SKM-1 treated with dmso at 0.1 percent for 144 hours (cell line): ENCODE results near the gene SERPINI1.
"Not testable (repeated sequence)": the region's sequence is repeated elsewhere in the genome, so short reads cannot be mapped to it uniquely, and the experiment has no call there.

Experiments
- DNase-seq: peaks from one replicate; lab custom pipeline; 2025; ENCODE audit not compliant: unreplicated experiment; lab: John Stamatoyannopoulos, UW

Gene SERPINI1

DNA sequence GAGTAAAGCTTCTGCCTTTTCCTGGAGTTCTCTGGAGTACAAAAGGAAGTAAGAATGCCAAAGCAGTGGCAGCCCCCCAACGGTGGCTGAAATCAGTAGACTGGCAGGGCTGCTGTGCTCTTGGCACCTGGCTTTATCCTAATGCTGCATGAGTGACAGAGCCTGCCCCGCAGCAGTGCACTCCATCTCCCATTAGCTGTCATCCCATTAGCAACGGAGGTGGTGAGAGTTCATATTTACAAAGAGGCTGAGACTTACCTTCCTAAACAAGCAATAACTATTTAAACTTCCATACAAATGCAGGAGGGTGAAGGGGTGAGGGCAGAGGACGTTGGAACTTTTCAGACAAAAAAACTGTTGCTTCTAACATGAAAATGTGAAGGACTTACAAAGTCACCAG is 51.9 kb downstream of the SERPINI1 start:
- DNase-seq, result no peak

DNA sequence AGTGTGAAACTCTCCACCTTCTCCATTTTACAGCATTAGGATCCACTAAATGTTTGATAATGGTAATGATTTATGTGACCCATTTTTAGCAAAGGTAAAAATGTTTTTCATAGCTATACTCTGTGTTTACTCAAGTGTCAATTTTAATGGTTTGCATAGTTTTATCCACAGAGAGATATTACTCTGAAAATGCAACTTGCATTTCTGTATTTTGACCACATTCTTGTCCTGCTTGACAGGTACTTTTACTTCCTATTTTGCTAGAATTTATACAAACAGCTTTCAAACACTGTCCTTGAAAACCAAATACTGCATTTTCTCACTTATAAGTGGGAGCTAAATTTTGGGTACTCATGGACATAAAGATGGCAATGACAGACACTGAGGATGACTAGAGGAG is 62.9 kb downstream of the SERPINI1 start:
- DNase-seq, result no peak

DNA sequence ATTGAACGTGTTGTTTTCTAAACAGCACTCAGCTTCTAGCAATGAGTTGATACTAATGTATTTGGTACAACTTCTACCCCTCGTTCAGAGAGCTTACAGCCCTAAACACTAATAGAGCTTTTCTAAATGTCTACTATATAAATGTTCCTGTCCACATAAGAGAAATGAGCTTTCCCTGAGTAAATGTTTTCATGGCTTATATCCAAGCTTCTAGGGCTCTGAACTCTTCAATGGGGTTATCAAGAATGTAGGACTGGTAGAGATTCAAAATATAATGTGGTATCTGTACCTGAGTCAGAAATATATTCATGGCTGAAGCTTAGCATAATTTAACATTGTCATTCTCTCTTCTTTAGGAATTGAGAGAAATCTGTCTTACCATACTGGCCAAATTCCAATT is 73.4 kb downstream of the SERPINI1 start:
- no peak for DNase-seq

DNA sequence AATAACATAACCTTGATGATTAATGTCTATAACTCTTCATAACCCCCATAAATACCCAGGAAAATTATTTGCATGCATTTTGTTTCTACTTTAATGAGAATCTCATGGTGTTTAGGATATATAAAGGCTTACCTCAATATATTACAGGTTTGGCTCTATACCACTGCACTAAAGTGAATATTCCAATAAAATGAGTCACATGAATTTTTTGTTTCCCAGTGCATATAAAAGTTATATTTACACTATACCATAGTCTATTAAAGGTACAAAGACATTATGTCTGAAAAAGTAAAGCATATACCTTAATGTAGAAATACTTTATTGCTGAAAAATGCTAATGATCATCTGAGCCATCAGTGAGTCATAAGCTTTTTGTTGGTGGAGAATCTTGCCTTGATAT is 74.7 kb downstream of the SERPINI1 start:
- no peak for DNase-seq

DNA sequence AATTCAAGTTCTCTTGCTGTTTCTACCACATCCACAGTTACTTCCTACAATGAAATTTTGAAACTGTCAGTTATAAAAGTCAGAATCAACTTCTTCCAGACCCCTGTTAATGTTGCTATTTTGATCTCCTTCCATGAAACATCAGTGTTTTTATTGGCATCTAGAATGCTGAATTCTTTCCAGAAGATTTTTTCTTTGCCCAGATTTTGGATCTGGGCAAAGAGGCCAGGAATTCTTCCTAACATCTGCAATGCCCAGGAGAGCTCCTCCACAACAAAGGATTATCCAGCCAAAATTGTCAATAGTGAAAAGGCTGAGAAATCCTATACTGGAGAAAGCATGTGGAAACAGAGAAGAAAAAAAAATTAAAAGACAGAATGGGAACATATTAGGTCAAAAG is 75.5 kb downstream of the SERPINI1 start:
- DNase-seq, result no peak

DNA sequence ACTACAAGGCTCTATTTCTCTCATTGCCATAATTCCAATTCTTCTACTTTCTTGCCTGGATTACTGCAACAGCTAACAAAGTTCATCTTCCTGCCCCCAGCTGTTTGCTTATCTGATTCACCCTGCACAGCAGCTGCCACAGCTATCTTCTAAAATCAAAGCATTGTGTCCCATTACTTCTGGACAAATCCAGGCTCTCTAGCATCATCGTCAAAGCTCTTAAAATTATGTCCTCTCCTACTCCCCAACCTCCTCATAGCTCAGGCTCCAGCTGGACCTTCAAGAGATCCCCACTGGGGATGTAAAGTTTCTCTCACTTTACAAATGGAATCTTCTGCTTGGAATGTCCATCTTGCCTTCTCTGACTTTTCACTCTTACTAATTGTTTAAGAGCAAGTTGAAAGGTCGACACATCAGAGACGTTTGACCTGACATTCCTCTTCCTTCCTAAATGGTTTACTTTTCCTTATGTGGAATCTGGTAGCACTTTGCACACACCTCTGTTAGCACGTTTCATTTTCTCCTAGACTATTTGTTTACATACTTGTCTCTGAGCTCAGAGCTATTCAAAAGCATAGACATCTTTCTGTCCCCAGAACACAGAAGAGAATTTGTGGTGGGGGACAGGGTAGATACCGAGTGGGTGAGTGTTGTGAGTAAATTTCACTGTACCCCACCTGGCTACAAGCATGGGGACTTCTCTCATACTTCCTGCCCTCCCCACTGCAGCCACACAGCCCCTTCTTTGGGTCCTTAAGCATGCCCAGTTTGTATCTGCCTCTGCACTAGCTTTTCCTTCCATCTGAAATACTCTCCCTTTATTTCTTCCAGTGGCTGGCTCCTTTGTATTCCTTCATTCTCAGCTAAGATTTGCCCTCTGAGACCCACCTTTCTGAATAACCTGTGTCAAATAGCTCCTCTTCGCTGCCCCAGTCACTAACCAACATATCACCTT is 77.9 kb downstream of the SERPINI1 start:
- no peak for DNase-seq

DNA sequence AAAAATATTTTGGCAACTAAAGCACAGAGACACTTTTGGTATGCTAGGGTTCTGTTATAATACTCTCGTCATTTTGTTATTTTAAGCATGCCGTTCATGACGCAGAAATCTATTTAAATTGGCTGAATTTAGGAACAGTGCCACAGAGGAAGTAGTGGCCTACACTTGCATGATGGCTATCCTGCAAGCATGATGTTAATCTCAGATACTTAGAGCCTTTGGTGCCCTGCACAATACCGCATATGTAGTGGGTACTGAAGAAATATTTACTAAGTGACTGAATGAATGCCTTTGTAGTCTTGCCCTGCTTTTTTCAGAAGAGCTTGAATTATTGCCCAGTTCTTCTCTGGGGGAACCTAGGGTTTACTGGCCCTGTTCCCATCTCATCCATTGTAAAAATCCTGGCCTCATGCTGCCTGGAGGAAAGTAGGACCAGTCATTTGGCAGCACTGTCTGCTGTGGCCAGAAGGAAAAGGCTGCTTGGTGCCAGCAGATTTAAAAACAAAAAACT is 79.0 kb downstream of the SERPINI1 start:
- DNase-seq, result no peak

DNA sequence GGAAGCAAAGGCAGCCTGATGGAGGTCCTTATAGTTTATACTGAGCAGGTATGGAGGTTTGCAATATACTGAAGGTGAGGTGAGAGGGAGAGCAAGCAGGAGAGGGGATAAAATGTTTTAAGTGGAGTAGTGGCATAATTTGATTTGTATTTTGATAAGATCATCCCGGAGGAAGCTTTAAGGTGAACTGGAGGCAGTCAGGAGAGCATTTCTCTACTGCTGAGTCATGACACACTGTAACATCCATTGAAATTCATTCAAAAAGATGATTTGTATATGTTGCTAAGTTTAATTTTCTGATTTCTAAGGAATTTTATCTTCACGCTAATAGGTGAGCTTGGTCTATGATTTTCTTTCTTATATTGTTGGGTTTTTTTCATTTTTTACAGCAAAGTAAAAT is 81.4 kb downstream of the SERPINI1 start:
- no peak for DNase-seq

DNA sequence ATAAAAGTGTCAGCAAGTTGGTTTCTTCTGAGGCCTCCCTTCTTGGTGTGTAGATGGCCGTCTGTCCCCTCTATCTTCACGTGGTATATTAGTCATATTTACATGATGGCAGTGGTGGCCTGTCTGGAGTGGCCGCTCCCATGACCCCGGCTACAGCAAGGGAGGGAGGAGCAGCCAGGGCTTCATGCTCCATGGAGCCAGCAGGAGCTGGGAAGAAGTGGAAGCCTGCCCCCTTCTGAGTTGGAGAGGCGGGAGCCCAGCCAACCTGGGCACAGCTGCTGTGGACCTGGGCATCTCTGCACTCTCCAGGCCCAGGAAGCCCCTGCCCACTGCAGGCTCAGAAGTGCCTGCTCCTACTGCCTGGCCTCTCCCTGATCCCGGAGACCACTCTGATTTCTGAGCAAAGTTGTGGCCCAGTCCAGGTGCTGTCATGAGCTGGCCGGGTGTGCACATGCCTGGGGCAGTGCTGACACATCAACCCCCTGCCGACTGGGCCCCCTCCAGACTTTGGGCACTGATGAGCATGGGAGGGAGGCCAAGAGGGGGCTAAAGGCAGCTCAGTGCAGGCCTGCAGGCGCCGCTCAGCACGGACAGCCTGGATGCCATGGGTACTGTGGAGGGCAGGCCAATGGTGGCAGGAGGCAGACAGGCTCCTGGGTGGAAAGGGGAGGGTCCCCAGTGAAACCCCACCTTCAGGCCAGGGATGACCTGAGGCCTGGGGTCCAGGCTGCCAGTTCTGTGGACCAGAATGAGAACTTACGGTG is 84.8 kb downstream of the SERPINI1 start:
- no peak for DNase-seq

DNA sequence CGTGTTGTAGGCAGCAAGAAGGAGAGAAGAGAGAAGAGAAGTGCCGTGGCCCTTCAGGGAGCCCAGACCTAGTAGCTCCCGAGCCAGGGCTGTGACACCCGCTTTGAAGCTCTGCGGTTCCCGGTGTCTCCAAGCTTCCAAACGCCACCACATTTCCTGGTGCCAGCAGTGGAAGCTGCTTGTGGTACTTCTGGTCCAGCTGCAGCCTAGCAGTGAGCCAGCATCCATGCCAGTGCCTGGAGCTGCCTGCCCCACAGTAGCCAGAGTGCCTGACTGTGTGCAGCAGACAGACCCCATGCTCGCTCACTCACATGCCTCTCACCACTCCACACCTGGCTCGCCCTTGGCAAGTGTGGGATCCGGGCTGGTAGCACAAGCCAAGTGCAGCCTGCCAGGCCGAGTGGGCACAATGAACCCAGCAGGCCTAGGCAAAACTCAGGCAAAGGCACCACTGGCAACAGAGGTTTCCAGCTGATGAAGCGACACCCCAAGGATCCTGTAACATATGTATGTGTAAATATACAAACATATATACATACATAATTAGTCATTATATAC is 85.8 kb downstream of the SERPINI1 start:
- DNase-seq, result no peak

DNA sequence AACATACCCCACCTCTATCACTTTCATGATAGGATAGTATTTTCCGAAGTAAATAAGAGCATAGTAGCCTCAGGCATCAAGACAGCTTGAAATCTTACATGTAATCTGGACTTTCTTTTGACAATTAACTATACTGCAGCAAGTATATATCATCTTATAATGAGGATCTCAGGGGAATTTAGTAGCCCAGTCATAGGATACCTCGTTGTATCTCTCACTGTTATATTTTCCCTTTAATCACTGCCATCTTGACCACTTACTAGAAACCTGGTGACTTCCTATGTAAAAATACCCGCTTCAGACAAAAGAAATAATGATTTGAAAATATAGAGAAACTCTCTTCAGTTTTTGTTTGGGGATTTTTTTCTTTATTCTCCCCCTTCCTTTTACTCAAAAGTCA is 88.2 kb downstream of the SERPINI1 start:
- no peak for DNase-seq

DNA sequence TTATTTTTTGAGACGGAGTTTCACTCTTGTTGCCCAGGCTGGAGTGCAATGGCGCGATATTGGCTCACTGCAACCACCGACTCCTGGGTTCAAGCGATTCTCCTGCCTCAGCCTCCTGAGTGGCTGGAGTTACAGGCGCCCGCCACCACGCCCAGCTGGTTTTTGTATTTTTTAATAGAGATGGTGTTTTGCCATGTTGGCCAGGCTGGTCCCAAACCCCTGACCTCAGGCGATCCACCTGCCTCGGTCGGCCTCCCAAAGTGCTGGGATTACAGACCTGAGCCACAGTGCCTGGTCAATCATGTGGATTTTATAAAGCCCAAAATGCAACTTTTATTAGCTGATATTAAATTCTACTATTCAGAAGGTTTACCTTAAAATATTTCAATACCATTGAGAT is 92.1 kb downstream of the SERPINI1 start:
- not testable (repeated sequence) for DNase-seq

DNA sequence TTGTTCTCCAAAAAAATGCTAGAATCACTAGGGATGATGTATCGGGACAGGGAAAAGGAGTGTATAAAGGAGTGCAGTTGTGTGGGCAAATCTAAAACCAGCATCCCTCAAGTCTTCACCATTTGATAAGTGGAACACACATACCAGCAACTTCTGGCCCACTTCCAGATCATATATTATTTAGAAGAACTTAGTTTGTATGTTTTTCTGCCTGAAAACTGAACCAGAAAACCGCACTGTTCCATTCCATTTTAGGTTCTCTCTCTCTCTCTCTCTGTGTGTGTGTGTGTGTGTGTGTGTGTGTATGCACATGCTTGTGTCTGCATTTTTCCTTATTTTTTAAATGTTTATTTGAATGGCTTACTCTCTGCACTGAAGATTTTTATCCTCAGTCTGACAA is 93.5 kb downstream of the SERPINI1 start:
- no peak for DNase-seq

DNA sequence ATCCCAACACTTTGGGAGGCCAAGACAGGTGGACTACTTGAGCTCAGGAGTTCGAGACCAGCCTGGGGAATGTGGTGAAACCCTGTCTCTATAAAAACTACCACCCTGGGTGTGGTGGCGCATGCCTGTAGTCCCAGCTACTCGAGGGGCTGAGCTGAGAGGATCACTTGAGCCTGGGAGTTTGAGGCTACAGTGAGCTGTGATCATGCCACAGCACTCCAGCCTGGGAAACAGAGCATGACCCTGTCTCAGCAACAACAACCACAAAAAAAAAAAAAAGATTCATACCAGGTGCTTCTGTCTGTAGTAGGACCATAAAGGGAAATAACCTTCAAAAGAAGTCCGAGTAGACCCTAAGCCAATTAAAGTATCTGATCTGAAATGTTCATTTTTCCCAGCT is 94.5 kb downstream of the SERPINI1 start:
- DNase-seq, result no peak

DNA sequence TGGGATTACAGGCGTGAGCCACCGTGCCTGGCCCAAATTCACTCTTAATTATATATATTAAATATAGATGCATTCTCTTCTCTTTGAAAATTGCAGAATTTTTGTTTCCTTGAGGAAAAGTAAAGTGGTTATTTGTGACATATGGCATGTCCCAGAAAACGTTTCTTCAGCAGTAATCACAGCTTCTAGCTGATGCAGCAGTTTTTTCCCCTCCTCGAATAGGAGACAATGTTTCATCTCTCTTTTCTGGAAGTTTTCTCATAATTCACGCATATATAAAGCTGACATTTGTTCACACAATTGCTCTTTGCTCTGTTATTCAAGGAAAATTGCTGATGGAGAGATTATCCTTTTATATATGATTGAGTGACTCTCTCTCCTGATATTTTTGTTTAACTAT is 99.8 kb downstream of the SERPINI1 start:
- DNase-seq, result no peak

DNA sequence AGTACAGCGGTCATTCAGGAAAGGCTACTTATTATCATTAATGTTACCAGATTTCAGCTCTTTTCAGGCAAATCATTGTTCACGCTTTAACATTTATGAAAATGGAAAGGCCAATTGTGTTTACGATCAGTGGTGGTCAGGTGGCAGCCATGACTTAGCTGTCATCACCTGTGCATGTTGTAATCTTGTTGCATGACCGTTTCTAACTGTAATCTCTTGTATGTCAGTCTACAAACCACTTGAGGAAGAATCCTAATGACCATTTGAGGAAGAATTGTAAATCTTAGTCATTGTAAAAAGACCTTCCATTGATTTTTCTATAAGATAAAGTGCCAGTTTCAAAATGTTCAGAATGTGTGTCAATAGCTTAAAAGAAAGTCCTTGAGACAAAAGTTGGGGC is 100.4 kb downstream of the SERPINI1 start:
- no peak for DNase-seq

DNA sequence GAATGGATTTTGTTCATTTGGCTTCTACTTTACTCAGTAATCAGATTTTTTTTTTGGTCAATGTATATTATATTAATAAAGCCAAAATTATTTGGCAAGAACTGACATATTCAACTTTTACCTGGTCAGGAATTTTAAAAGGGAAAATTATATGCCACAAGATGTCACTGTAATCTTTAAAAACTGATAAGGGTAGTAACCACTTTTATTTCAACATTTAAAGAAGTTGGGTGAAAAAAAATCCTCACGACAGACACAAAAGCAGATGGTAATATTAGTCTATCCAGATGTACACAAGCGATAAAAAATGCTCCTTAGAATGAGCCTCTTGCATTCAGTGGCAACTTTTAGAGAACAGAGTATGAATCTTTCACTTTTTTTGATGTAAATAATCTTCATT is 101.9 kb downstream of the SERPINI1 start:
- DNase-seq, result no peak

DNA sequence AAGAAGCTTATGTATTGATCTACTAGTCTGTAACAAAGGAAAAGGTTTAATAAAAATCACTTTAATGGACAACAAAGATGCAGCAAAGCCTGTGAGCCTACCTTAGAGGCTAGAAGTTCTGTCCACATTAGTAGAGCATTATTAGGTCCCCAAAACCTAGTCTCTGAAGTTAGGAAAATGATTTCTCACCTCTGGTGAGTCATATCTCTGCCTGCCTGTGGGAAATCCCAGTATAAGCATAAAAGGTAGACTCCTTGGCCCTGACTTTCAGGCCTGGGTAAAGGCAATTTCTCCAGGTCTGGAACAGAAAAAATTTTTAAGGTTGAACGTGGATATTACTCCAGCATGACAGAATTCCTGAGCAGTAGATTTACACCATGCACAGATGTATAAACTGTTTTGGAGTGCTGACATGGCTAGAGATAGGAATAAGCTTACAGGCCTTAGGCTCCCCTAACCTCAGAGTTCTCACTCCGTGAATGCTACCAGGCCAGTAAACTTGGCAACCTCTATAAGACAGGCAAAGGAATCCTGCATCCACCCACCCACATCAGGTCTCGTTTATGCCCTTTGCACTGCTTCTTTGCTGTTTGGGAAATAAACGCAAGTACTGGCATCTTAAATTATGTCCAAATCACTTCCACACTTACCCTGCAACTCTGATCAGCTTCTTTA is 104.1 kb downstream of the SERPINI1 start:
- DNase-seq, result no peak

DNA sequence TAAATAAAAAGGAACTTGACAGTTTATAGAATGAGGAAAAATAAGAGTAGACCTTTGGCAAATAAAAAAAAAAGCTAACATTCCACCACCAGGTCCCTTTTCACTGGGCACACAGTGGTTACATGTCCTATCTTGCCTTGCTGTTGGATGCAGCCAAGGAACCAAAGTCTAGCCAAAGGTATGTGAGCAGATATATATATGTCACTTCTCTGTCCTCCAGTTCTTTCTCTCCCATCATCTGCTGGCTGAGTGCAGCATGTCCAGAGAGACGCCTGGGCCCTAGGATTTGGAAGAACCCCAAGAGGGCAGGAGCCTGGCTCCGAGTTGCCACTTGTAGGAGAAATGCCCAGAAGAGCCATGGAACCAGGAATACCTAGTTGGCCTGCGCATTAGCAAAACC is 104.7 kb downstream of the SERPINI1 start:
- no peak for DNase-seq

DNA sequence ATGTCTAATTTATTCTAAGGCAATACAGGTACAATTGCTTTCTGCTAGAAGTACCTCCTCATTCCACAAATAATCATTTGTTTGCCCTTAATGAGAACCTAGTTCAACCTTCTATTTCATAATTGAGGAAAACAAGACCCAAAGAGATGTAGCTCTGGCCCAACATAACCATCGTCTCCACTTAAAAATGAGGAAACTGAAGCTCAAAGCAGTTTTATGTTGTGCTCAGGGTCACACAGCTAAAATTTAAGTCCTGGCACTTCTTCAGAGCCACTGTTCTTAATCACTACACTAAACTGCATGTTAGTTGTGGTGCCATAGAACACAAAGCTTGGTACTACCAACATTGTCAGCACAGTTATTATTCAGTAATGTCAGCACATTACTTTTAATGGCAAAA is 108.0 kb downstream of the SERPINI1 start:
- peak; percentile 43 for DNase-seq

DNA sequence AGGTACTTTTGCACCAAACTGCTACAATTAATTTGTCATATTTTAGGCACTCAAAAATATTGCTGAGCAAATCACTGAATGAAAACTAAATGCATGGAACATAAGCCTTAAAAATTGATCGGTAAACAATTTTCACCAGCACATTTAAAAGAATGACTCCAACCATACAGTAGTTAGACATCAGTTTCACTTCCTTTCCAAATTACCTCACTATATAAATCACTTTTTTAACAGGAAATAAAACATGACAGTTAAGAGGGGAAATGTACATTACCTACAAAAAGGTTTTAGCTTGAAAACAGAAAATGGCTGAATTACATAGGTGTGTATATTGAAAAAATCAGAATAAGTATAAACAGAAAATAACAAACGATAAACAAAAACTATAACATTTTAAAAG is 108.4 kb downstream of the SERPINI1 start:
- DNase-seq, result peak; percentile 34
